Medulla oblongata (tissue), 1 donor: Measurements from ENCODE around the gene TMEM242.

Source experiments
- DNase-seq: peaks from one replicate; pipeline ENCODE4 v3.0.0-alpha.2; 2015; ENCODE audit errors: extremely low spot score

TMEM242 gene

GRCh38 chr6:157253017-157253416 lies 70.3 kb downstream of the TMEM242 start:
- DNase-seq: no peak

GRCh38 chr6:157251586-157252247 lies 71.6 kb downstream of the TMEM242 start:
- no peak for DNase-seq

- no peak for DNase-seq
Observed at GRCh38 chr6:157249826-157250225, 73.5 kb downstream of the TMEM242 start.

DNA sequence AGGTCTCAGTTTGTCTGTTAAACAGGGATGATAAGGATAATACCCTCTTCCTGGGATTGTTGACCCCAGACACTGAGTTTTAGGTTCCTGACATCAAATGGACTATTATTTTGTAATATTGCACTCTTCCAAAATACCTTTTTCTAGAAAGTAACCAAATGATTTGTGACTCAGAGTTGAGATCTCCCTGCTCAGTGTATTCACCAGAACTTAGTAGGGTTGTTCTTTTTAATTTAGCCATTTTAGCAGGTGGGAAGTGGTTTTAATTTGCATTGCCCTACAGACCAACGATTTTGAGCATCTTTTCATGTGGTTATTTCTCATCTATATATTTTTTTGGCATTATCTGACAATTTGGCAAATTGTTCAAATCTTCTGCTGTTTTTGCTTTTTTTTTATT lies 75.1 kb downstream of the TMEM242 start:
- DNase-seq: no peak

DNA sequence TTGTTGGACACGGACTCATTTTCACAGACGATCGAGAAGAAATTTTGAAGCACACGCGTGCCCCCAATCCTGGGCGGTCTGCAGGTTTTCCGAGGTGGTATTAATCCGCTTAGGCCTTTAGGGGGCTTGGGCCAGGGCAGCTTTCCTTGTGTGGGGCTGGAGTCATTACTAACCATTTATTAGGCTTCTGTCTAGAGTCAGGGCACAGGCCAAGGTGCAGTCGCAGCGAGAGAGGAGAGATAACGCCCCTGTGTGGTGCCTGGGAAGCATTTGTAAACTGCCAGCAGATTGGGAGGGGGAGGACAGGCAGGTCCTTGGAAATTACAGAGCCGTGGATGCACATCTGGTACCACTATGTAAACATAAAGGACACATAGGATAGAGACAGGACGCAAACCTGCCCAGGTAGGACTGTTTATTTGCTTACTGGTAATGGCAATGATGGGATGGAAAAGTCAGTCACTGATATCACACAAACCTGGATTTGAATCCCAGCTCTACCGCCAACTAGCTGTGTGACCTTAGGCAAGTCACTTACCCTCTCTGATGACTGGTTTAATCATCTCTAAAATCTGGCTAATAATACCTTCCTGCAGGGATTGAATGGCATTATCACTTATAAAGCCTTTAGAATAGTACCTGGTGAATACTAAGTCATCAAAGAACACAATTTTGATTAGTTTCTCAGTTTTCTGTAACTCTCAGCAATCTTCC lies 76.4 kb downstream of the TMEM242 start:
- no peak for DNase-seq

DNA sequence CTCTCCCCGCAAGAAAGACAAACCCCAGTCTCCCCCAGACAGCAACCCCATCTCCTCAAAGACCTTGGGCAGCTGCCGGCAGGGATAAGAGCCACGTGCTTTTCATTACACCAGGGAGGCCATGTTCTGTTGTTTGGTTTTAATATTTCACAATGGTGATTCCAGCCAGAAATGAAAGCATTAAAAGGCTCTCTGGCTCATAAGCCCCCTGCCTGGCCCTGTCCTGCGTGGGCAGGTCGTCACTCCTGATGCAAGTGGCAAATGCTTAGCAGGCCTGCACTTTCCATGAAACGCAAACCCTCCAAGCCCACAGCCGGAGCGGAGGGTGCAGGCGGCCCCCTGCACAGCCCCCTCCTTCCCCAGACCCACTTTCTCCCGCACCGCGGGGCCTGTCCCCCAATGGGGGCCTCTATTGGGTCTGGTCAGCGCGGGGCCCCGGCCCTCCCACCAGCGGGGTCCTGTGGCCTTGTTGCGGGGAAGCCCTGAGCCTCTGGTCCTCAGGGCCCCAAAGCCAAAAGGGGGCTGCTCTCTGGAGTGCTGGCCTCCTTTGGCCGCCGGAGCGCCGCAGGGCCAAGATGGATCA lies 77.2 kb downstream of the TMEM242 start:
- no peak for DNase-seq

- no peak for DNase-seq
Observed at GRCh38 chr6:157245436-157245835, 77.9 kb downstream of the TMEM242 start.

DNA sequence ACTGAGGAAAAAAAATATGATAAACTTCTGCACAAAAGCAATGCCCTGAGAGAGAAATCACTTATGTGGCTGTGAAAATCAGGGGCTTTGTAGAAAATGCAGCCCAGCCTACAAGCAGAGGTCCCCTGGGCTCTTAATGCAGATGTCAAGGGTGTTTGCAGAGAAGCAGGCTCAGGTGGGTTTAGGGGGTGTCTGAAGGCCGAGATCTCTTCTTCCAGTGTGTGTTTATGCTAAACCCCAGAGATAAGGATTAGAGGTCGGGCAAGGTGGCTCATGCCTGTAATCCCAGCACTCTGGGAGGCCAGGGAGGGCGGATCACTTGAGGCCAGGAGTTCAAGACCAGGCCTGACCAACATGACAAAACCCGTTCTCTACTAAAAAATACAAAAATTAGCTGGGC lies 78.5 kb downstream of the TMEM242 start:
- DNase-seq: no peak

DNA sequence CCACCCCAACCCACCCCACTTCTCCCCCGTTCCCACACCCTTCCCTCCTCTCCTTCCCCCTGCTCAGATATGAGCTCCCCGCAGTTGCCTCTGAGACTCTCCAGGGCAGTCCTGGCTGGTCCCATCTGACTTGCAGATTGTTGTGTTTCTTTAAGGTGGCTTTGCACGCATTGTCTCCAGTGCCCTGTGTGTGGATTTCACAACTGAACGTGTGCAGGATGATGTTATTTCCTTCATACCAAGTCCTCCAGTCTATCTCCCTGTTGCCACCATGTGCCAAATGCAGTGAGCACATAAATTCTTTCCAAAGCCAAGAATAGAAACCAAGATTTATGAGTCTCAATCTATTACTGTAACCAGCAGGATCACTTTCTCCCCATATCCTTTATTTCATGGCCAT lies 79.1 kb downstream of the TMEM242 start:
- no peak for DNase-seq

DNA sequence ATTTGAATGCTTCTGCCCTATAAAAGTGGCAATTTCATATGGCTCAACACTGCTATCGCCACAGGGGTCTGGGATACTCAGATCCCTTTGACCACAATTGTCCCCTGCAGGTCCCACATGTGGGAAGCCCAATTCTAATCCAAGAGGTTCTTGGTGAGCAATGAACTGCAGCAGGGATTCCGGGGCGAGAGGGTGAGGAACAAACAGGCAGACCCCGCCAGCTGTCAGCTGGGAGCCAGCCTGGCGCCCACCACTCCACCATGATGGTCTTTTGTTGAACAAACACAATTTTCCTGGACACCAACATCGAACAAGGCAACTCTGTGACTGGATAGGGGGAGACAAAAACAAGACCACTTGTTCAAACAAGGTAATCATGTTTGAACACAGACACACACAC lies 80.5 kb downstream of the TMEM242 start:
- DNase-seq: no peak

DNA sequence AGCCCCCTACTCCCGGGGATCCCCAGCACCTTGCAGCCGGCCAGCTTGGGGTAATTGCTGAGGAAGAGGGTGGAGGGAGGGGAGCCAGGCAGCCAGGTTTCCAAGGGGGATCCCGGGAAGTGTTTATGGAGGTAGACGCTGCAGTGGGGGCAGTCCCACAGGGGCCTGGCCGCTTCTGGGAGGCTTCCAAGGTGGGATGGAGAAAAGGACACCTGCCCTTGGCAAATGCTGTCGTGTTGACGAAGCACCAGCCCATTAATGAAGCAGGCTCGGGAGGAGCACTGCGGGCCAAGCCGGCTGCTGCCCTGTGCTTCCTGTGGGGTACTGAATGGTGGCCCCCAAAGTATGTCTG lies 82.4 kb downstream of the TMEM242 start:
- DNase-seq: no peak

DNA sequence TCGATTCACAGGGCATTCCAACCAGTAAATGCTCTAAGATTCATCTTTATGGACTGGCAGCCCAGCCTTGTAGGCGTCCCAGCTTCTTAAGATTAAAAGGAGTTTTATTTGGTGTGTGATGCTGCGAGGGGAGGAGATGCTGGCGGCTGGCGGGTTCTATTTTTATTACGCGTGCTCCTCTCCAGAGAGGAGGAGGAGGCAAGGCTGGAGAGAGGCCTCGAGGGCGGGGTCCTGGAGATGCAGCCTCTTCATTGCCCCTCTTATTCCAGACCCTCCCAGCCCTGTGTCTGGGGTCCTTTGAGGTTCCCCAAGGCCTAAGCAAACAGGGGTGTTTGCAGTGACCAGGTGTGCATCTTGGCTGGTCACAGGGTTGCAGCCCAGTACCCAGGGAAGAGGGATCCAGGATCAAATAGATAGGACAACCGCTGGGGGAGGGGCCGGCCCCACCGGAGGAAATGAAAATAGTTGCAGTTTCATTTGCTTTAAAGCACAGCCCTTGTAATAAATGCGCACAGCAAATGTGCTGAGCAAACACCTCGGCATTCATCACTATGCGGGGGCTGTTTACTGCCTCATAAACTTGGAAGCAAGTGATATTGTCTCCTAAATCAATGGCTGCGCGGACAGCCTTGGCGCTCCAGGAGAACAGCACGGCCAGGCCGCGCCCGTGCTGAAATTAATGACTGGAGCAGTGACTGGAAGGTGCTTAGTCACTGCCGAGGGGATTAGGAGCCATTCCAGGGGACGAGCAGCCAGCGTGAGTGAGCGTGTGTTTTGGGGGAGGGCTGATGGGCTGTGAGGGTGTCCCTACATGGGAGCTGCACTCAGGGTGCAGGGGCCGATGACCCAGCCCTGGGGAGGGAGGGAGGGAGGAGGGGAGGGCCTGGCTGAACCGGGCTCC lies 83.0 kb downstream of the TMEM242 start:
- DNase-seq: peak; percentile 19

DNA sequence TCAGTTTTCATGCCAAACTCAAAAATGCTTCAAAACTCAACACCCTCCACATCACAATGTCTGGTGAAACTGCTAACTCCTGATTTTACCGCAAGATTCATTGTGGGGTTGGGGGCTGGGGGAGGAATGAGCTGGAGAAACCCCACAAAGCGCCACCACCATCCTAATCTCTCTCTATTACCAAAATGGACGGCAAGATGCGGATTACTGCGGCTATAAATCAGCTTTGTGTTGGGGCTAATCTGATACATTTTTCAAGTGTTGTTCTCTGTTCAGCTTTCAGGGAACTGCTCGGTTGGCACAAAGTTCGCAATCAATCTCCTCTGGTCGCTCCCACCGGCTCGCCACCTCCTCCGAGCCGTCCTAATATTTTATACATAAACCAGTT lies 83.7 kb downstream of the TMEM242 start:
- DNase-seq: no peak
